Fibroblast of villous mesenchyme (primary cell): ENCODE measurements around the gene WBP4. TPM values are rescaled to one million over a fixed set of nuclear protein-coding genes. Genes with fewer than 3 reads are reported as not detected.

ENCODE experiments used
- DNase-seq: peaks from one replicate; pipeline ENCODE4 v3.0.0-alpha.2; 2010; ENCODE audit warnings: low read depth
- H3K4me3 ChIP-seq: 2 replicates; pipeline ENCODE4 v1.5.1; 2011; ENCODE audit warnings: low read depth, mild to moderate bottlenecking, low read length
- total RNA-seq: library from RNA; depleted of rRNA; stranded (reverse); fragments of >200 nt; gene quantifications from 2 replicates; pipeline ENCODE4 v1.2.3, GENCODE V29; 2012
- TF ChIP-seq, protein P1 (sequence below): IDR thresholded peaks from 2 replicates; pipeline ENCODE4 v1.5.1; 2012; ENCODE audit warnings: low read depth, mild to moderate bottlenecking, low read length; ENCODE audit not compliant: insufficient read depth

The WBP4 gene
- total RNA-seq, 1 donor, result 6.9 TPM

DNA sequence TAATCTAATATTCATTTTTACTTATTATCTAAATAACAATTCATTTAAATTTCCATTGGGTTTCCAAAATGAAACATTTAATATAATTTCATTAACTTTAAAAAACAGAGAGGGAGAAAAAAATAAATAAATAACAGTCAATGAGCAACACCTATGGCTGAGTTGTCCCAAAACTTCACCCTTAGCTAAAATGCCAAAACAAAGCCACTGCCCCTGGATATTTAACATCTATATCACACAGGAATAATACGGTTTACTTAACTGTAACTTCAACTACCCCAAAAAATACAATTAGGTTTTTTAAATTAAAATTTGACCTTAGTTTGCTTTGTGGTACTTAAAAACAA lies 42.7 kb upstream of the WBP4 start:
- no peak overlapping the region for H3K4me3 ChIP-seq
- TF ChIP-seq, protein P1, sequence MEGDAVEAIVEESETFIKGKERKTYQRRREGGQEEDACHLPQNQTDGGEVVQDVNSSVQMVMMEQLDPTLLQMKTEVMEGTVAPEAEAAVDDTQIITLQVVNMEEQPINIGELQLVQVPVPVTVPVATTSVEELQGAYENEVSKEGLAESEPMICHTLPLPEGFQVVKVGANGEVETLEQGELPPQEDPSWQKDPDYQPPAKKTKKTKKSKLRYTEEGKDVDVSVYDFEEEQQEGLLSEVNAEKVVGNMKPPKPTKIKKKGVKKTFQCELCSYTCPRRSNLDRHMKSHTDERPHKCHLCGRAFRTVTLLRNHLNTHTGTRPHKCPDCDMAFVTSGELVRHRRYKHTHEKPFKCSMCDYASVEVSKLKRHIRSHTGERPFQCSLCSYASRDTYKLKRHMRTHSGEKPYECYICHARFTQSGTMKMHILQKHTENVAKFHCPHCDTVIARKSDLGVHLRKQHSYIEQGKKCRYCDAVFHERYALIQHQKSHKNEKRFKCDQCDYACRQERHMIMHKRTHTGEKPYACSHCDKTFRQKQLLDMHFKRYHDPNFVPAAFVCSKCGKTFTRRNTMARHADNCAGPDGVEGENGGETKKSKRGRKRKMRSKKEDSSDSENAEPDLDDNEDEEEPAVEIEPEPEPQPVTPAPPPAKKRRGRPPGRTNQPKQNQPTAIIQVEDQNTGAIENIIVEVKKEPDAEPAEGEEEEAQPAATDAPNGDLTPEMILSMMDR, result no peak
- DNase-seq, result no peak

DNA sequence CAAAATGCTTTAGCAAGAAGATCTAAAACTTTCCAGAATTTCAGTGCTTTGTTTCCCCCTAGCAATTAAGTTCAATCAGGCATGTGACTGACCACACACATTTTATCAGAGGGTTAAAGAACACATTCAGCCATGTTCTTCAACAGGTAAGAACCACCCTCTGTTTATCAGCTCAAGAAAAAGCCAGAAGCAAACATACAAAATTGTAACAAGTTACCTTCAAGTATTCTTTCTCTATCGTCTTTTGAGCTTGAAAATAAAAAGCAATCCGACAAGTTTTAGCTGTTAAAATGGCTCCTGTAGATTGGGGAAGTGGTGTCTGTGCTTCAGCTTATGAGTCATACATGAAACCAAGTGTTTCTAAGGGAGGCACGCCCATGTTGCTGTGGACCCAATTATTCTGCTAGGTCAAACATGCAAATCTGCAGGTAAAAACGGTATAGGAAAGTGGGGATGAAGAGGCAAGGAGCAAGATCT lies 42.3 kb upstream of the WBP4 start, which contains the start of gene ELF1:
Gene ELF1, minus strand, starts transcription at position 306 of the 477 bp plus-strand sequence. CDS start 37,262 bp downstream, outside the sequence.
- peak; percentile 70 for DNase-seq
- TF ChIP-seq, protein P1, result no peak
- peak within 1 kb of the TSS; percentile 29 for H3K4me3 ChIP-seq

DNA sequence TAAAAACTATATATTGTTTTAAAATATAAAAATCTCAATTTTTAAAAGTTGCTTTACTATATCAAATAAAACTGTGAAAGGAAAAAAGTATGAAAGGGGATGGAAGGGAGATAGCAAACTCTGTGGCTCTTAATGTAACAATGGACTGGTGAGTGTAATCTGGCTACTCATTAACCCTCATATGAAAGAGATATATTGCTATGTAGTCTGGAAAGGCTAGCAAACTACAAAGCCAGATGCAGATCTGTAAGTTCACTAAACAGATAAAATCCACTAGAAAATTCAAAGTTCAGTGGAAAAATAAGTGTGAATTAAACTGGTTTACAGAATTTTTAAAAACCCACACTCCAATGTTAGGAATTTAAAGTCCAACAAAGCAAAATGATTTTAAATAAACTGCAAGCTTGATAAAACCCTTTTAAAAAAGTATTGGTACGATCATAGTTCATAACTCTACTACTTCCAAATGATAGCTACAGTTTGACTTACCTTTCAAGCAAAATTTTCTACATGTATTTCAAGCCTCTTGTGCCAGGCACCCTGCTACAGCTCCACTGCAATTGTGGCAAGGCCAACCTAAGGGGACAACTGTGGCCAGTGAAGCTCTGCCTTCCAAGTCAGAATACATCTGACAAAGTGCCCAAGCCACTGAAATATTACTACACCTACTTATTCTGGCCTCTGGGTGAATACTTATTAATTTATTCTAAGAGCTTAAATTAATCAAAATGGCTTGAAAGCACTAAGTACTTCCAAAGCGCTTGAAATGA lies 41.5 kb upstream of the WBP4 start:
- DNase-seq, result no peak
- no peak overlapping the region for H3K4me3 ChIP-seq
- TF ChIP-seq, protein P1, result no peak

DNA sequence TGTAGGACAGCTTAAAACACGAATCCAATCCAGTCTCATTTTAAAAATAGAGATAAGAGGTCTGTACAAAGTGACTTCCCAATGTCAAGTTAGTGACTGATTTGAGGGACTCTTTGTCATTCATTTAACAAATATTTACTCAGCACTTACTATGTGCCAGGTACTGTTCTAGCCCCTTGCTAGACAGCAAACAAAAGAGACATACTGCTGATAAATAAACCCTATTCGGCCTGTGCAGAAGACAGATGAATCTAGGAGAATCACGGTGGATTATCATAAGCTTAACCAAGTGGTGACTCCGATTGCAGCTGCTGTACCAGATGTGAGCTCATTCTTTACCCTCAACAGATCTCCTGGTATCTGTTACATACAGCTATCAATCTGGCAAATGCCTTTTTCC lies 35.8 kb upstream of the WBP4 start:
- no peak for DNase-seq
- TF ChIP-seq, protein P1, result no peak
- no peak overlapping the region for H3K4me3 ChIP-seq

DNA sequence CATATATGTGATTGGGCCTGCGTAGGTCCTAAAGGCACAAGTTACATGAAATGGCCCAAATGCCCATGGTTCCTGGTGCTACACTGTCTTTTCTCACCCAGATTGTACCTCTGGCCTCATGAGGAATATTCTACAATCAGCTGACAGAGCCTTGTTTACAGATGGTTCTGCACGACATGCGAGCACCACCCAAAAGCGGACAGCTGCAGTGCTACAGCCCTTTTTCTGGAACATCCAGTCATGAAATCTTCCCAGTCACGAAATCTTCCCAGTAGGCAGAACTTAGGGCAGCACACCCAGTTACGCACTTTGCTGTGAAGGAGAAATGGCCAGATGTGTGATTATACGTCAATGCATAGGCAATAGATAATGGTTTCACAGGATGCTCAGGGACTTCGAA lies 34.5 kb upstream of the WBP4 start:
- TF ChIP-seq, protein P1, result no peak
- no peak overlapping the region for H3K4me3 ChIP-seq
- no peak for DNase-seq

DNA sequence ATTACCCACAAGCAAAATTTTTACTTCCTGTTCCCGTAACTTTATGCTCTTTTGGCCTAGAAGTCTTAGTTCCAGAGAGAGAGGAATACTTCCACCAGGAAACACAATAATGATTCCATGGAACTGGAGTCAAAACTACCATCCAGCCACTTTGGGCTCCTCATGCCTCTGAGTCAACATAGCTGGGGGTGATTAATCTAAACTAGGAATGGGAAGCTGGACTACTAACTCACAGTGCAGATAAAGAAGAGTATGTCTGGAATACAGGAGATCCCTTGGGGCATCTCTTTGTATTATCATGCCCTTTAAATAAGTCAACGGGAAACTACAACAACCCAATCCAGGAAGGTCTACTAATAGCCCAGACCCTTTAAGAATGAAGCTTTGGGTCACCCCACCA lies 33.3 kb upstream of the WBP4 start:
- H3K4me3 ChIP-seq, result no peak overlapping the region
- DNase-seq, result no peak
- TF ChIP-seq, protein P1, result no peak

DNA sequence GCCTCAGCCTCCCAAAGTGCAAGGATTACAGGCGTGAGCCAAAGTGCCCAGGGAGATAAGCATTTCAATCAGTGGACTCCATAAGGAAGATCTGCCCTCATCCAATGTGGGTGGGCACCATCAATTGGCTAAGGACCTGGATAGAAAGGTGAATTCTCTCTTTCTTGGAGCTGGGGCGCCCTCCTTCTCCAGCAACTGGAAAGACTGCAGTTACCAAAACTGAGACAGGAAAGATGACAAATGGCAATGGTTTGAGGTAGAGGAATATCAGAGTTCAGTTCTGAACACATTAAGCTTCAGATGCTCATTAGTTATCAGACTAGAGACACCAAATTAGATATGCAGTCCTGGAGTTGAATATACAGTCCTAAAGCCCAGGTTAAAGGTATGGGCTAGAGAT lies 31.7 kb upstream of the WBP4 start:
- H3K4me3 ChIP-seq, result no peak overlapping the region
- no peak for DNase-seq
- TF ChIP-seq, protein P1, result no peak
